CD14-positive monocyte (primary cell): ENCODE data around the gene ISCA1. TPM values are rescaled to one million over a fixed set of nuclear protein-coding genes. Genes with fewer than 3 reads are reported as not detected.

ENCODE experiments used
- DNase-seq, 3 donors: peaks; one replicate each; pipeline ENCODE4 v3.0.0-alpha.2; 2011 to 2022
- H2AFZ ChIP-seq: 2 replicates; pipeline ENCODE4 v1.6.0; 2012; ENCODE audit warnings: mild to moderate bottlenecking, low read depth, low read length, inconsistent platforms; ENCODE audit not compliant: insufficient read depth, poor library complexity, severe bottlenecking
- H3K27ac ChIP-seq, 2 donors: 1 replicate in 1 of 2; 2 replicates in 1 of 2; pipeline ENCODE4 v1.5.1; 2012 to 2013; ENCODE audit warnings: low read length in 2 of 2, control low read depth in 1 of 2, inconsistent platforms in 1 of 2, low read depth in 1 of 2, mild to moderate bottlenecking in 1 of 2
- H3K27me3 ChIP-seq, 2 donors: one replicate each; pipeline versions ENCODE4 v1.6.0 to v1.6.1; 2011 to 2013; ENCODE audit warnings: low read length in 2 of 2; ENCODE audit not compliant: control insufficient read depth in 2 of 2, insufficient read depth in 2 of 2
- H3K36me3 ChIP-seq, 2 donors: replicated peaks in 1 of 2; 1 replicate in 1 of 2; 2 replicates in 1 of 2; pipeline versions ENCODE4 v1.5.1 to v1.6.1; 2012 to 2013; ENCODE audit warnings: low read length in 2 of 2, control low read depth in 1 of 2, inconsistent platforms in 1 of 2, mild to moderate bottlenecking in 1 of 2; ENCODE audit not compliant: insufficient read depth in 2 of 2, control insufficient read depth in 1 of 2
- H3K4me1 ChIP-seq, 2 donors: 1 replicate in 1 of 2; 2 replicates in 1 of 2; pipeline versions ENCODE4 v1.5.1 to v1.6.1; 2012 to 2013; ENCODE audit warnings: low read length in 2 of 2, control low read depth in 1 of 2, inconsistent platforms in 1 of 2, mild to moderate bottlenecking in 1 of 2, moderate library complexity in 1 of 2; ENCODE audit not compliant: insufficient read depth in 2 of 2, control insufficient read depth in 1 of 2
- H3K4me2 ChIP-seq: replicated peaks from 2 replicates; pipeline ENCODE3; 2012; ENCODE audit warnings: low read length, moderate library complexity, mild to moderate bottlenecking; ENCODE audit not compliant: poor library complexity, severe bottlenecking; ENCODE audit errors: extremely low read depth
- H3K4me3 ChIP-seq, 3 experiments: fragments of 200-600 bp in 1 of 3; sonication (generic) in 1 of 3; replicated peaks in 1 of 3; 1 replicate in 2 of 3; 2 replicates in 1 of 3; pipeline ENCODE4 v1.5.1; 2011 to 2013; ENCODE audit warnings: low read length in 3 of 3, mild to moderate bottlenecking in 3 of 3, control low read depth in 2 of 3, low read depth in 2 of 3, inconsistent platforms in 1 of 3, moderate library complexity in 1 of 3
- H3K79me2 ChIP-seq: 2 replicates; pipeline ENCODE4 v1.6.0; 2012; ENCODE audit warnings: mild to moderate bottlenecking, control low read depth, inconsistent platforms, low read length, moderate library complexity; ENCODE audit not compliant: insufficient read depth
- H3K9ac ChIP-seq: 2 replicates; pipeline ENCODE4 v1.6.0; 2017; ENCODE audit warnings: low read length, mild to moderate bottlenecking; ENCODE audit not compliant: insufficient read depth, poor library complexity, severe bottlenecking
- H3K9me3 ChIP-seq, 2 donors: replicated peaks in 1 of 2; 1 replicate in 1 of 2; 2 replicates in 1 of 2; pipeline versions ENCODE4 v1.5.1 to v1.6.1; 2012 to 2013; ENCODE audit warnings: low read length in 2 of 2, control low read depth in 1 of 2; ENCODE audit not compliant: control insufficient read depth in 1 of 2, insufficient read depth in 1 of 2
- H4K20me1 ChIP-seq: 2 replicates; pipeline ENCODE4 v1.6.0; 2012; ENCODE audit warnings: mild to moderate bottlenecking, low read length, control low read depth, moderate library complexity; ENCODE audit not compliant: insufficient read depth
- H3K27ac Mint-ChIP-seq, 7 donors: one replicate each; pipeline ENCODE4 v1.8.0; 2020; ENCODE audit warnings: mild to moderate bottlenecking in 7 of 7, mixed read lengths in 7 of 7, moderate library complexity in 6 of 7, inconsistent platforms in 2 of 7
- H3K27me3 Mint-ChIP-seq, 3 donors: one replicate each; pipeline ENCODE4 v1.8.0; 2021 to 2022; ENCODE audit warnings: low read depth in 3 of 3, mild to moderate bottlenecking in 3 of 3, mixed read lengths in 3 of 3, moderate library complexity in 3 of 3, inconsistent platforms in 1 of 3
- H3K36me3 Mint-ChIP-seq, 2 donors: one replicate each; pipeline ENCODE4 v1.8.0; 2020; ENCODE audit warnings: mixed read lengths in 2 of 2, inconsistent platforms in 1 of 2, mild to moderate bottlenecking in 1 of 2
- H3K4me1 Mint-ChIP-seq: one replicate; pipeline ENCODE4 v1.8.0; 2020; ENCODE audit warnings: mild to moderate bottlenecking, mixed read lengths
- H3K4me3 Mint-ChIP-seq, 2 donors: one replicate each; pipeline ENCODE4 v1.8.0; 2020; ENCODE audit warnings: mild to moderate bottlenecking in 2 of 2, mixed read lengths in 2 of 2, moderate library complexity in 1 of 2
- H3K9me3 Mint-ChIP-seq, 7 donors: one replicate each; pipeline ENCODE4 v1.8.0; 2020 to 2022; ENCODE audit warnings: mixed read lengths in 7 of 7, mild to moderate bottlenecking in 6 of 7, moderate library complexity in 6 of 7, inconsistent platforms in 2 of 7
- CTCF ChIP-seq: fragments of 200-600 bp; IDR thresholded peaks from one replicate; pipeline ENCODE4 v1.8.0; 2022; ENCODE audit warnings: antibody characterized with exemption, mild to moderate bottlenecking
- WGBS: methylation state at CpG from one replicate; pipeline ENCODE4 v1.1.5; 2013; ENCODE audit warnings: missing lambda C conversion rate; ENCODE audit not compliant: insufficient coverage; 5-methylcytosine and 5-hydroxymethylcytosine counted together
- intact Hi-C, 2 donors: fragments of 100-400 bp; cut with micrococcal nuclease; formaldehyde crosslinking; loops; one replicate each; pipeline versions ENCODE4 v1.15.0 to v1.15.1; 2023
- polyA plus RNA-seq, 3 donors: library from polyadenylated mRNA; depleted of rRNA in 1 of 3; unstranded in 2 of 3; stranded (reverse) in 1 of 3; fragments of 300-500 nt in 2 of 3; fragments of >200 nt in 1 of 3; fragmentation: Illumina TruSeq in 2 of 3; gene quantifications; 1 replicate in 2 of 3; 2 replicates in 1 of 3; pipeline ENCODE4 v1.2.3, GENCODE V29; 2012 to 2021

The ISCA1 gene
- polyA plus RNA-seq, 3 donors, result 13.2 to 46.7 (median 36.9) TPM

GRCh38 chr9:86286278-86286677 is 3.9 kb upstream of the ISCA1 start:
- WGBS, result 38% methylated on average over 3 of the region's 3 CpGs
- Mint-ChIP-seq H3K27ac (peak overlapping the region in 4 of 7 donors; percentile 53 to 87 (median 68)), H3K4me1 (peaks cover 28% of the 10 kb centered on the region), H3K36me3 (peaks cover 36 to 42% of the 10 kb centered on the region in 2 donors), H3K9me3 (no peaks in the 10 kb centered on the region), H3K4me3 (no peak overlapping the region), H3K27me3 (peaks cover 3 to 5% (median 3%) of the 10 kb centered on the region in 3 donors)
- Histone ChIP-seq H3K4me1 (peaks cover 12 to 16% of the 10 kb centered on the region in 2 donors), H3K9me3 (no peaks in the 10 kb centered on the region), H4K20me1 (peaks cover 44% of the 10 kb centered on the region), H3K79me2 (peaks cover 7% of the 10 kb centered on the region), H3K27ac (no peak overlapping the region), H3K4me3 (no peak overlapping the region), H3K4me2 (no peak overlapping the region), H2AFZ (no peak overlapping the region), H3K36me3 (peaks cover 35 to 50% of the 10 kb centered on the region in 2 donors), H3K27me3 (no peaks in the 10 kb centered on the region), H3K9ac (no peak overlapping the region)
- no peak for DNase-seq
- intact Hi-C loops, result loop anchor here in 1 of 2 donors (10.0 kb wide), 1 partner anchor 49 kb away; no protein-coding TSS in a partner anchor
- TF ChIP-seq CTCF, result no peak

DNA sequence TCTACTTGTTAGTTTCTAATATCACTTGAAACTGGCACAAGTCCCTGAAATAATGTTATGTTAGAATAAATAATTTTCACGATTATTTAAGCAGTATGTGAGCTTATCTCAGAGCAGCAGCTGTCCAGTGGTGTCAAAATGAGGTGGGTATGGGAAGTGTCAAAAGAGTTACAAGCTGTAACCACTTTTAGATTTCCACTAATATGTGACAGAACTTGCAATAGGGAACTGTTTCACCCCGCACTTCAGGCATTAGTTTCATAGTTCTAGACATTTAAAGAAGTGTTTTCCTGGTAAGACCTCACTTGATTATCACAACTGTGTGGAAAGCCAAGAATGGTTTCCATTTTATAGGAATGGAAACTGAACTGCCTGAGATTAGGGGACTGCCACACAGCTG is 2.9 kb upstream of the ISCA1 start:
- no peak overlapping the region for H3K4me3 Mint-ChIP-seq
- H3K27ac ChIP-seq, result peak overlapping the region in 1 of 2 donors; percentile 36
- no CpG with 5 or more reads among the region's 2 CpGs for WGBS
- no peak for DNase-seq
- peaks cover 41% of the 10 kb centered on the region for H4K20me1 ChIP-seq
- H3K9ac ChIP-seq, result no peak overlapping the region
- peak overlapping the region in 1 of 7 donors; percentile 46 for H3K27ac Mint-ChIP-seq
- peaks cover 3 to 5% (median 3%) of the 10 kb centered on the region in 3 donors for H3K27me3 Mint-ChIP-seq
- peaks cover 29 to 33% of the 10 kb centered on the region in 2 donors for H3K36me3 Mint-ChIP-seq
- intact Hi-C loops, result loop anchor here in 1 of 2 donors (10.0 kb wide), 1 partner anchor 50 kb away; no protein-coding TSS in a partner anchor
- no peaks in the 10 kb centered on the region for H3K9me3 ChIP-seq
- H3K4me1 Mint-ChIP-seq, result peaks cover 32% of the 10 kb centered on the region
- peaks cover 28 to 39% of the 10 kb centered on the region in 2 donors for H3K36me3 ChIP-seq
- no peak overlapping the region for H2AFZ ChIP-seq
- H3K9me3 Mint-ChIP-seq, result no peaks in the 10 kb centered on the region
- H3K4me2 ChIP-seq, result no peak overlapping the region
- TF ChIP-seq CTCF, result no peak
- H3K4me3 ChIP-seq, result no peak overlapping the region
- peaks cover 14 to 21% of the 10 kb centered on the region in 2 donors for H3K4me1 ChIP-seq
- H3K79me2 ChIP-seq, result peaks cover 17% of the 10 kb centered on the region
- H3K27me3 ChIP-seq, result no peaks in the 10 kb centered on the region
